Measurements from ENCODE around the gene C4BPA.

- no peak for TF ChIP-seq CTCF (IDR thresholded peaks at IDR 0.05; ENCODE audit: low read length)
- TF ChIP-seq EZH2 (optimal IDR thresholded peaks at IDR 0.05; ENCODE audit: low read depth, low read length): no peak
- TF ChIP-seq EZH2phosphoT487 (IDR thresholded peaks at IDR 0.05; ENCODE audit: low read length): no peak
Observed at GRCh38 chr1:207156826-207157225, 52.8 kb downstream of the C4BPA start.
